Myocyte (in vitro differentiated cells): ENCODE results near the gene DIABLO. TPM values are rescaled to one million over a fixed set of nuclear protein-coding genes. Genes with fewer than 3 reads are reported as not detected.
"Not testable (repeated sequence)": the region's sequence is repeated elsewhere in the genome, so short reads cannot be mapped to it uniquely, and the experiment has no call there.

Experiments
- DNase-seq: peaks from one replicate; pipeline ENCODE4 v3.0.0-alpha.2; 2012; ENCODE audit warnings: low read depth
- total RNA-seq: library from RNA; depleted of rRNA; stranded (reverse); fragments of >200 nt; gene quantifications from 2 replicates; pipeline ENCODE4 v1.2.3, GENCODE V29; 2014

DIABLO gene
- total RNA-seq, 1 donor from 2014 or later, result 60.2 TPM

- DNase-seq, result no peak
Measured at GRCh38 chr12:122208073-122208820, 17.6 kb downstream of the DIABLO start.

- no peak for DNase-seq
Measured at GRCh38 chr12:122207391-122207790, 18.5 kb downstream of the DIABLO start.

GRCh38 chr12:122206976-122207375 is 18.9 kb downstream of the DIABLO start:
- DNase-seq, result no peak

GRCh38 chr12:122206111-122206881 is 19.6 kb downstream of the DIABLO start:
- DNase-seq, result peak; percentile 13

- DNase-seq, result no peak
Measured at GRCh38 chr12:122205053-122205925, 20.6 kb downstream of the DIABLO start.

GRCh38 chr12:122204167-122205052 is 21.4 kb downstream of the DIABLO start:
- DNase-seq, result no peak

GRCh38 chr12:122203301-122204166 is 22.3 kb downstream of the DIABLO start, which contains the start of gene B3GNT4:
Gene B3GNT4, plus strand, starts transcription at chr12:122203709. Its CDS starts 910 bp downstream, at chr12:122204619.
- peak; percentile 33 for DNase-seq

GRCh38 chr12:122202811-122203210 is 23.0 kb downstream of the DIABLO start:
- not testable (repeated sequence) for DNase-seq

GRCh38 chr12:122202017-122202416 is 23.8 kb downstream of the DIABLO start:
- DNase-seq, result no peak

GRCh38 chr12:122201381-122201780 is 24.5 kb downstream of the DIABLO start:
- no peak for DNase-seq

GRCh38 chr12:122200541-122201175 is 25.2 kb downstream of the DIABLO start:
- no peak for DNase-seq

GRCh38 chr12:122199484-122200355 is 26.1 kb downstream of the DIABLO start:
- DNase-seq, result no peak

GRCh38 chr12:122197612-122197966 is 28.3 kb downstream of the DIABLO start:
- peak; percentile 31 for DNase-seq

- no peak for DNase-seq
Measured at GRCh38 chr12:122195405-122195804, 30.4 kb downstream of the DIABLO start.

- DNase-seq, result no peak
Measured at GRCh38 chr12:122194804-122195203, 31.0 kb downstream of the DIABLO start.

GRCh38 chr12:122192441-122192840 is 33.4 kb downstream of the DIABLO start:
- DNase-seq, result no peak

GRCh38 chr12:122190842-122191668 is 34.8 kb downstream of the DIABLO start:
- DNase-seq, result peak; percentile 54
